Measurements from ENCODE around the gene INPPL1. TPM values are rescaled to one million over a fixed set of nuclear protein-coding genes. Genes with fewer than 3 reads are reported as not detected.

The INPPL1 gene
- total and polyA plus RNA-seq, 10 of the 15 experiments (the other 5 are each of a cell fraction or from before 2014, with no cell fraction given): 0.47 to 116 (median 43.4) TPM

DNA sequence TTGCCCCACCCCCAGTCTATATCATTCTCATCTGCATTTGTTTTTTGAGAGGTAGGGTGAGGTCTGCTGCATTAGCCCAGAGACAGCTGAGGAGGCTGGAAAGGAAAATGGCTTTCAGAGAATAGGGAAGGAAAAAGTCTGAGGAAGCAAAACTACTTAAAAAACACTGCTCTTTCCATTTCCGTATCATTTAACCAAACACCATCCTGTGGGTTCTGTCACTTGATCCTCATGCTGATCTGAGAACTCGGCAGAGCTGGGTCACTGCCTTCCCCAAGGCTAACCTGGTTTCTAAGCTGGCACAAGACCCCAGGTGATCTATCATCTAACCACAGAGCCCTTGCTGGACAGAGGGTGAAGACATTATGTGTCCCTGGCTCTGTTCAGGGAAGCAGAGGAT, 6.7 kb upstream of the INPPL1 start:
- BruUV-seq (replicated peaks): no TSS peak
- intact Hi-C loops (cut with micrococcal nuclease; ENCODE audit: unreplicated experiment) (no loop called here), in situ Hi-C loops (cut with MboI) (no loop called here)
- ChIA-PET RAD21 (ENCODE audit: unreplicated experiment) (no interaction called here), POLR2A (no interaction called here), CTCF (no interaction called here), SMC1A (ENCODE audit: uncharacterized antibody, unreplicated experiment) (no interaction called here)
- Histone ChIP-seq H3K27me3 (replicated peaks in 1 of 2; ENCODE audit: control insufficient read depth in 2 of 2, insufficient read depth in 2 of 2, low read length in 1 of 2) (no peaks in the 10 kb centered on the region), H3K4me3 (no peak overlapping the region), H3K79me2 (ENCODE audit: control insufficient read depth, insufficient read depth, low read length) (no peaks in the 10 kb centered on the region; the same call in 1 of the 2 replicates), H3K9ac (ENCODE audit: control insufficient read depth, insufficient read depth, low read length) (no peak overlapping the region), H3K4me2 (ENCODE audit: control insufficient read depth, insufficient read depth) (no peak overlapping the region), H2AFZ (ENCODE audit: control insufficient read depth, low read depth, low read length) (no peak overlapping the region), H3K27ac (ENCODE audit: control insufficient read depth, insufficient read depth) (no peak overlapping the region), H3K36me3 (ENCODE audit: control insufficient read depth in 2 of 2, insufficient read depth in 2 of 2, low read length in 1 of 2) (no peaks in the 10 kb centered on the region), H3K9me3 (replicated peaks; ENCODE audit: control insufficient read depth, insufficient read depth, low read length) (no peaks in the 10 kb centered on the region), H4K20me1 (ENCODE audit: control insufficient read depth, insufficient read depth) (no peaks in the 10 kb centered on the region), H3K4me1 (ENCODE audit: control insufficient read depth, insufficient read depth, low read length) (peaks cover 15% of the 10 kb centered on the region)
- ATAC-seq (no peak), FAIRE-seq (no peak), DNase-seq (ENCODE audit: low read depth, low spot score) (no peak)
- 0% methylated on average over 2 of the region's 2 CpGs for WGBS (ENCODE audit: insufficient coverage, insufficient replicate concordance, low lambda C conversion rate, missing lambda C conversion rate)
- TF ChIP-seq SRF (IDR thresholded peaks at IDR 0.05; ENCODE audit: low read depth in 2 of 2, low read length in 2 of 2): no peak
- no peak for TF ChIP-seq KDM1A (IDR thresholded peaks at IDR 0.05; ENCODE audit: borderline replicate concordance)
- no peak for TF ChIP-seq CBX3 (IDR thresholded peaks at IDR 0.05; ENCODE audit: borderline replicate concordance, low read depth)
- TF ChIP-seq NFYB (IDR thresholded peaks at IDR 0.05; ENCODE audit: insufficient read depth, low read depth, low read length): no peak
- TF ChIP-seq, protein P1, sequence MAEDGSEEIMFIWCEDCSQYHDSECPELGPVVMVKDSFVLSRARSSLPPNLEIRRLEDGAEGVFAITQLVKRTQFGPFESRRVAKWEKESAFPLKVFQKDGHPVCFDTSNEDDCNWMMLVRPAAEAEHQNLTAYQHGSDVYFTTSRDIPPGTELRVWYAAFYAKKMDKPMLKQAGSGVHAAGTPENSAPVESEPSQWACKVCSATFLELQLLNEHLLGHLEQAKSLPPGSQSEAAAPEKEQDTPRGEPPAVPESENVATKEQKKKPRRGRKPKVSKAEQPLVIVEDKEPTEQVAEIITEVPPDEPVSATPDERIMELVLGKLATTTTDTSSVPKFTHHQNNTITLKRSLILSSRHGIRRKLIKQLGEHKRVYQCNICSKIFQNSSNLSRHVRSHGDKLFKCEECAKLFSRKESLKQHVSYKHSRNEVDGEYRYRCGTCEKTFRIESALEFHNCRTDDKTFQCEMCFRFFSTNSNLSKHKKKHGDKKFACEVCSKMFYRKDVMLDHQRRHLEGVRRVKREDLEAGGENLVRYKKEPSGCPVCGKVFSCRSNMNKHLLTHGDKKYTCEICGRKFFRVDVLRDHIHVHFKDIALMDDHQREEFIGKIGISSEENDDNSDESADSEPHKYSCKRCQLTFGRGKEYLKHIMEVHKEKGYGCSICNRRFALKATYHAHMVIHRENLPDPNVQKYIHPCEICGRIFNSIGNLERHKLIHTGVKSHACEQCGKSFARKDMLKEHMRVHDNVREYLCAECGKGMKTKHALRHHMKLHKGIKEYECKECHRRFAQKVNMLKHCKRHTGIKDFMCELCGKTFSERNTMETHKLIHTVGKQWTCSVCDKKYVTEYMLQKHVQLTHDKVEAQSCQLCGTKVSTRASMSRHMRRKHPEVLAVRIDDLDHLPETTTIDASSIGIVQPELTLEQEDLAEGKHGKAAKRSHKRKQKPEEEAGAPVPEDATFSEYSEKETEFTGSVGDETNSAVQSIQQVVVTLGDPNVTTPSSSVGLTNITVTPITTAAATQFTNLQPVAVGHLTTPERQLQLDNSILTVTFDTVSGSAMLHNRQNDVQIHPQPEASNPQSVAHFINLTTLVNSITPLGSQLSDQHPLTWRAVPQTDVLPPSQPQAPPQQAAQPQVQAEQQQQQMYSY (CRISPR knock-in tag; IDR thresholded peaks at IDR 0.05): no peak
- no peak for TF ChIP-seq GABPA (IDR thresholded peaks at IDR 0.05; ENCODE audit: low read depth)
- TF ChIP-seq, protein P2, sequence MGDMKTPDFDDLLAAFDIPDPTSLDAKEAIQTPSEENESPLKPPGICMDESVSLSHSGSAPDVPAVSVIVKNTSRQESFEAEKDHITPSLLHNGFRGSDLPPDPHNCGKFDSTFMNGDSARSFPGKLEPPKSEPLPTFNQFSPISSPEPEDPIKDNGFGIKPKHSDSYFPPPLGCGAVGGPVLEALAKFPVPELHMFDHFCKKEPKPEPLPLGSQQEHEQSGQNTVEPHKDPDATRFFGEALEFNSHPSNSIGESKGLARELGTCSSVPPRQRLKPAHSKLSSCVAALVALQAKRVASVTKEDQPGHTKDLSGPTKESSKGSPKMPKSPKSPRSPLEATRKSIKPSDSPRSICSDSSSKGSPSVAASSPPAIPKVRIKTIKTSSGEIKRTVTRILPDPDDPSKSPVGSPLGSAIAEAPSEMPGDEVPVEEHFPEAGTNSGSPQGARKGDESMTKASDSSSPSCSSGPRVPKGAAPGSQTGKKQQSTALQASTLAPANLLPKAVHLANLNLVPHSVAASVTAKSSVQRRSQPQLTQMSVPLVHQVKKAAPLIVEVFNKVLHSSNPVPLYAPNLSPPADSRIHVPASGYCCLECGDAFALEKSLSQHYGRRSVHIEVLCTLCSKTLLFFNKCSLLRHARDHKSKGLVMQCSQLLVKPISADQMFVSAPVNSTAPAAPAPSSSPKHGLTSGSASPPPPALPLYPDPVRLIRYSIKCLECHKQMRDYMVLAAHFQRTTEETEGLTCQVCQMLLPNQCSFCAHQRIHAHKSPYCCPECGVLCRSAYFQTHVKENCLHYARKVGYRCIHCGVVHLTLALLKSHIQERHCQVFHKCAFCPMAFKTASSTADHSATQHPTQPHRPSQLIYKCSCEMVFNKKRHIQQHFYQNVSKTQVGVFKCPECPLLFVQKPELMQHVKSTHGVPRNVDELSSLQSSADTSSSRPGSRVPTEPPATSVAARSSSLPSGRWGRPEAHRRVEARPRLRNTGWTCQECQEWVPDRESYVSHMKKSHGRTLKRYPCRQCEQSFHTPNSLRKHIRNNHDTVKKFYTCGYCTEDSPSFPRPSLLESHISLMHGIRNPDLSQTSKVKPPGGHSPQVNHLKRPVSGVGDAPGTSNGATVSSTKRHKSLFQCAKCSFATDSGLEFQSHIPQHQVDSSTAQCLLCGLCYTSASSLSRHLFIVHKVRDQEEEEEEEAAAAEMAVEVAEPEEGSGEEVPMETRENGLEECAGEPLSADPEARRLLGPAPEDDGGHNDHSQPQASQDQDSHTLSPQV (IDR thresholded peaks at IDR 0.05): no peak
- no peak for TF ChIP-seq RB1 (IDR thresholded peaks at IDR 0.05; ENCODE audit: borderline replicate concordance)
- TF ChIP-seq ZNF274 (IDR thresholded peaks at IDR 0.05; ENCODE audit: insufficient read depth, insufficient read length): no peak
- no peak for TF ChIP-seq NRF1 (conservative IDR thresholded peaks at IDR 0.05; ENCODE audit: low read depth, low read length)
- no peak for TF ChIP-seq BACH1 (IDR thresholded peaks at IDR 0.05; ENCODE audit: borderline replicate concordance)
- no peak for TF ChIP-seq EZH2 (IDR thresholded peaks at IDR 0.05; ENCODE audit: borderline replicate concordance, control insufficient read depth, low read depth, low read length)
- no peak for TF ChIP-seq JUND (IDR thresholded peaks at IDR 0.05; ENCODE audit: low read depth, low read length)
- TF ChIP-seq SREBF2 (IDR thresholded peaks at IDR 0.05; ENCODE audit: low read length): no peak
